ENCODE measurements around the gene CACNB4.

The CACNB4 gene

DNA sequence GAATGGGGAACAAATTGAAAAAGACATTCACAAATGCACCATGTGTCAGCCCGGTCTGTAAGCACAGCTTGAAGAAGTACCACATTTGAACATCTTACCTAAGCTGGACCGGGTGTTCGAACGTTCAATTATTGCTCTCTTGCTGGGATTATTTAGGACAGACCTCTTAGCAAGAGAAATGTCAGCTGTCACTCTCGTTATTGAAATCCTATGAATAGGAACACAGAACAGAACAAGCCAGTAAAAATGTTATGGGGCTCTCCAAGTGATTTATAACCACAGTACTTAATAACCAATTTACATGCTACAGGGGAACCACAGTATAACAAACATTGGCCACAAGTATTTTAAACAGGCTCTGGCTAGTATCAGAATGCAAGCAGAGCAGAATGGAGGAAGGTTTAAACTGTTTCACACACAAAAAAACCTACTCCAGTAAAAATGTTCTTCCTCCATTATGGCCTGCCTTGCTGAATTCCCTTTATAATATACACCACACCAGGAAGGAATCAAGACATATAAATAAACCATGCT is 238.2 kb downstream of the CACNB4 start:
- no peak for DNase-seq
- Histone ChIP-seq H3K4me3 (ENCODE audit: low read depth, low read length) (no peak overlapping the region), H3K27ac (no peak overlapping the region), H3K36me3 (replicated peaks) (no peaks in the 10 kb centered on the region), H3K27me3 (replicated peaks) (no peaks in the 10 kb centered on the region)
- in situ Hi-C loops (cut with HindIII; ENCODE audit: low pct_ligation_motif_present, low sequenced_read_pairs), result no loop called here
- TF ChIP-seq, protein P1, sequence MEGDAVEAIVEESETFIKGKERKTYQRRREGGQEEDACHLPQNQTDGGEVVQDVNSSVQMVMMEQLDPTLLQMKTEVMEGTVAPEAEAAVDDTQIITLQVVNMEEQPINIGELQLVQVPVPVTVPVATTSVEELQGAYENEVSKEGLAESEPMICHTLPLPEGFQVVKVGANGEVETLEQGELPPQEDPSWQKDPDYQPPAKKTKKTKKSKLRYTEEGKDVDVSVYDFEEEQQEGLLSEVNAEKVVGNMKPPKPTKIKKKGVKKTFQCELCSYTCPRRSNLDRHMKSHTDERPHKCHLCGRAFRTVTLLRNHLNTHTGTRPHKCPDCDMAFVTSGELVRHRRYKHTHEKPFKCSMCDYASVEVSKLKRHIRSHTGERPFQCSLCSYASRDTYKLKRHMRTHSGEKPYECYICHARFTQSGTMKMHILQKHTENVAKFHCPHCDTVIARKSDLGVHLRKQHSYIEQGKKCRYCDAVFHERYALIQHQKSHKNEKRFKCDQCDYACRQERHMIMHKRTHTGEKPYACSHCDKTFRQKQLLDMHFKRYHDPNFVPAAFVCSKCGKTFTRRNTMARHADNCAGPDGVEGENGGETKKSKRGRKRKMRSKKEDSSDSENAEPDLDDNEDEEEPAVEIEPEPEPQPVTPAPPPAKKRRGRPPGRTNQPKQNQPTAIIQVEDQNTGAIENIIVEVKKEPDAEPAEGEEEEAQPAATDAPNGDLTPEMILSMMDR (IDR thresholded peaks at IDR 0.05; ENCODE audit: low read depth, low read length, missing control alignments), result no peak

GRCh38 chr2:151860210-151860609 is 238.6 kb downstream of the CACNB4 start:
- TF ChIP-seq, protein P1 (IDR thresholded peaks at IDR 0.05; ENCODE audit: low read depth, low read length, missing control alignments), result no peak
- in situ Hi-C loops (cut with HindIII; ENCODE audit: low pct_ligation_motif_present, low sequenced_read_pairs), result no loop called here
- no peak overlapping the region for H3K4me3 ChIP-seq (ENCODE audit: low read depth, low read length)
- H3K27me3 ChIP-seq (replicated peaks), result no peaks in the 10 kb centered on the region
- H3K27ac ChIP-seq, result no peak overlapping the region
- no peak for DNase-seq
- no peaks in the 10 kb centered on the region for H3K36me3 ChIP-seq (replicated peaks)

- Histone ChIP-seq H3K4me3 (ENCODE audit: low read depth, low read length) (no peak overlapping the region), H3K27me3 (replicated peaks) (no peaks in the 10 kb centered on the region), H3K36me3 (replicated peaks) (no peaks in the 10 kb centered on the region), H3K27ac (no peak overlapping the region)
- TF ChIP-seq, protein P1 (IDR thresholded peaks at IDR 0.05; ENCODE audit: low read depth, low read length, missing control alignments), result no peak
- in situ Hi-C loops (cut with HindIII; ENCODE audit: low pct_ligation_motif_present, low sequenced_read_pairs), result no loop called here
- DNase-seq, result no peak
These were observed 241.2 kb downstream of the CACNB4 start for GRCh38 chr2:151857650-151858049.

DNA sequence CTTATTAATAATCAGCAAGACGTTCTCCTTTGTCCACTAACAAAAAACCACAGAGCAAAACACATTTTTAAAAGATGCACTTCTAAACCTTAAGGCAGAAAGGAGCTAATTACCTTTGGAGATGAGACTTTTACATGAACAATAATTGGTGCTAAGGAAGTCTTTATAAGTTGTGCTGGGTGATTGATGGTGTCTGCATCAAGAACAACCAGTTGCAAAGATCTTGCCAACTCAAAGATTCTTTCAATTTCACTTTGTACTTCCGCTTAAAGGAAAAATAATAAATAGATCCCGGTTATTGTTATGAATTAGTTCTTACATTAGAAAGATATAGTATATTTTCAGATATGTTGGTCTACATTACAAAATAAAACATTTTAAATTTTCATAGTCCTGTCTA is 243.7 kb downstream of the CACNB4 start:
- in situ Hi-C loops (cut with HindIII; ENCODE audit: low pct_ligation_motif_present, low sequenced_read_pairs), result no loop called here
- DNase-seq, result no peak
- H3K27ac ChIP-seq, result no peak overlapping the region
- H3K27me3 ChIP-seq (replicated peaks), result no peaks in the 10 kb centered on the region
- TF ChIP-seq, protein P1 (IDR thresholded peaks at IDR 0.05; ENCODE audit: low read depth, low read length, missing control alignments), result no peak
- no peaks in the 10 kb centered on the region for H3K36me3 ChIP-seq (replicated peaks)
- H3K4me3 ChIP-seq (ENCODE audit: low read depth, low read length), result no peak overlapping the region

- Histone ChIP-seq H3K4me3 (ENCODE audit: low read depth, low read length) (no peak overlapping the region), H3K36me3 (replicated peaks) (no peaks in the 10 kb centered on the region), H3K27ac (no peak overlapping the region), H3K27me3 (replicated peaks) (no peaks in the 10 kb centered on the region)
- TF ChIP-seq, protein P1 (IDR thresholded peaks at IDR 0.05; ENCODE audit: low read depth, low read length, missing control alignments), result no peak
- in situ Hi-C loops (cut with HindIII; ENCODE audit: low pct_ligation_motif_present, low sequenced_read_pairs), result no loop called here
- no peak for DNase-seq
These were observed 245.6 kb downstream of the CACNB4 start for GRCh38 chr2:151853070-151853758.
